ENCODE results near the gene CHMP2A.

The CHMP2A gene

DNA sequence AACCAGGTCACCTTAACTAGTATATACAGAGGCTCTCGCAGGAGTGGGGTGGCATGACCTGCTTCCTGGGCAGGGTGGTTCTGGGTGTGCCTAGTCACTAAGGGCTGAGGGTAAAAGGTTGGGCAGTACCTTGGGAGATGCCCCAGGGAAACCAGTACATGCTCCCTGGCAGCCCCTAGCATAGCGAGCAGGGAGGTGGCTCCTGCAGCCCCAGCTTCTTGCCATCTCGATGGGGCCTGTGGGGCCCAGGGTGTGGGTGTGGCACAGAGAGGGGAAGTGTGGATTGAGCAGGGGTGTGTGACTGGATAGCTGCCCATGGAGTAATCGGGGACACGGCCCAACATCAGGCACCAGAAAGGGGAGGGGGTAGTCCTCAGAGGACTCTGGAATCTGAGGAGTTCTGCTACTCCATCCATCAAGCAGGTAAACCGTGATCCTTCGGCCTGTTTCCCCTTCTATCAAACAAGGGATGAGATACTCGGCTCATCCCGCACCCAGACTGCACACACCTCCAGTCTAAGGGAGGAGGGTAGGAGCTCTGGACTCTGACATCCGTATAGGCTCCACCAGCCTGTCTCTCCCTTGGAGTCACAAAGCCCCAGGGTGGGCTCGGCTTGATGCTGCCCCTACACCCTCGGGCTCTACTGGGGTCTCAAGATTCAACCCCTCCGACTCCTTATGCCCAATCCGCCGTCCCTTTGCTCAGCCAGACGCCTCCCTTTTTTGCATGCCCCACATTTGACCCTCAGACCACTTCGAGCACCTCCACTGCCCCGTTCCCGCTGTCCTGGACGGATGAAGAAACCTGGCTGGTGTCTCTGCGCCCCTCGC is 36.4 kb downstream of the CHMP2A start:
- TF ChIP-seq, protein P1, sequence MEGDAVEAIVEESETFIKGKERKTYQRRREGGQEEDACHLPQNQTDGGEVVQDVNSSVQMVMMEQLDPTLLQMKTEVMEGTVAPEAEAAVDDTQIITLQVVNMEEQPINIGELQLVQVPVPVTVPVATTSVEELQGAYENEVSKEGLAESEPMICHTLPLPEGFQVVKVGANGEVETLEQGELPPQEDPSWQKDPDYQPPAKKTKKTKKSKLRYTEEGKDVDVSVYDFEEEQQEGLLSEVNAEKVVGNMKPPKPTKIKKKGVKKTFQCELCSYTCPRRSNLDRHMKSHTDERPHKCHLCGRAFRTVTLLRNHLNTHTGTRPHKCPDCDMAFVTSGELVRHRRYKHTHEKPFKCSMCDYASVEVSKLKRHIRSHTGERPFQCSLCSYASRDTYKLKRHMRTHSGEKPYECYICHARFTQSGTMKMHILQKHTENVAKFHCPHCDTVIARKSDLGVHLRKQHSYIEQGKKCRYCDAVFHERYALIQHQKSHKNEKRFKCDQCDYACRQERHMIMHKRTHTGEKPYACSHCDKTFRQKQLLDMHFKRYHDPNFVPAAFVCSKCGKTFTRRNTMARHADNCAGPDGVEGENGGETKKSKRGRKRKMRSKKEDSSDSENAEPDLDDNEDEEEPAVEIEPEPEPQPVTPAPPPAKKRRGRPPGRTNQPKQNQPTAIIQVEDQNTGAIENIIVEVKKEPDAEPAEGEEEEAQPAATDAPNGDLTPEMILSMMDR (conservative IDR thresholded peaks at IDR 0.05), result no peak
- peak overlapping the region; percentile 98 for H3K27ac ChIP-seq

DNA sequence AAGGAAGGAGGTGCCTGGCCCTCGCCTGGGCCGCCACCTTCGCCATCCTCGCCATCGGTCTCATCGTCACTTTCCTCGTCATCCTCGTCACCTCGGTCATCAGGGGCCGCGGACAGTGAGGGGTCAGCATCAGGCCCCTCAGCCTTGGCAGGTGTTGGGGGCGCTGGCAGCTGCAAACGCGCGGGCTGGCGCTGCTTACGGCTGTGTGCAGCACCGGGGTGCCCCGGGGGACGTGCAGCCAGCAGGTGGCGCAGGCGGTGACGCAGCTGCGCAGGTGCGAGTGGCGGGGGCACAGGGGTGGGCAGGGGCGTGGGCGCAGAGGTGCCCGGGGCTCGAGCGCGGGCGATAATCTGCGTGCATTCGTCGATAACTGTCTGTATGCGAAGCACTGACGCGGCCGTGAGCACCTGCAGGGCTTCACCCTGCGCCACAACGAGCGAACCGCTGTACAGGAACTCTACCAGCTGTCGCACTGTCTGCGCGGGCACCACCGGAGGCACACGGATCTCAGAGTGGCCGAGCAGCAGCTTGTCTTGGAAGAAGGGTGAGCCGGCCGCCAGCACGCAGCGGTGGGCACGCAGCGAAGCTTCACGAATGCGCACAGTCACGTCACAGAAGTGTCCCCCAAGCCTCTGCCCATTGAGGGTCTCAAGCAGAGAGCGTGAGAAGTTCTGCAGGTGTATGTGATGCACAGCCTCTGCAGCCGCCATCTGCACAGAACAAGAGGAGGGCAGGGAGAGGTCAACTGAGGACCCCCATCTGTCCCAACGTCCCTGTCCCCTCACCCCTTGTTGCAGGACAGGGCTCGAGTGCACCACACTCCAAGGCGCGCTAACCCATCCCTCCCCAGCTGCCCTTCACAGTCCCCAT is 37.7 kb downstream of the CHMP2A start:
- peak overlapping the region; percentile 98 for H3K27ac ChIP-seq
- TF ChIP-seq, protein P1 (conservative IDR thresholded peaks at IDR 0.05), result 0 out of 2 replicates have a peak, but pooled peaks have one; percentile 24

DNA sequence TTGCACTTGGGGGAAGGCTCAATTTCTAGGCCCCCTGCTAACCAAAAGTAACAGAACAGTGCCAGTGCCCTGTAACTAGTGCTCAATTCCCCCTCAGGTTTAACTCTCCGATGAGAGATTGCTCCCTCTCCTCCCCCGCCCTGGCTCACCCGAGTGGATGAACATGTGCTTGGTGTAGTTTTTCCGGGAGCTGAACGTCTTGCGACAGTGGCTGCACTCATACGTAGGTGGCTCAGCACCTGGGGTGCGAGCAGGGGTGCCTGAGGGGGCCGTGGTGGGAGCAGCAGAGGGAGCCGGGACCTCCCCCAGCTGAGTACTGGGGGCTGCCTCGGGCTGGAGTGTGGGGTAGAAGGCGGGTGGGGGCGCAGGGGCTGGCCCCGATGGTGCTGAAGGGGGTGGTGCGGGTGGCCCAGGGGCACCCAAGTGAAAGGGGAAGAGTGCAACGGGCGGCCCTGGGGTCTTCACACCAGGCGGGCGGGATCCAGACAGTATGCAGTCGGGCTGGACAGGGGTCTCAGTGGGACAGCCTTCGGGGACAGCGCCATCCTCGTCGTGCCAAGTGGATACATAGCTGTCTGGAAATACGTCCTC is 38.6 kb downstream of the CHMP2A start:
- TF ChIP-seq, protein P1 (conservative IDR thresholded peaks at IDR 0.05), result no peak
- H3K27ac ChIP-seq, result peak overlapping the region; percentile 91; the same call in 1 of the 2 replicates

DNA sequence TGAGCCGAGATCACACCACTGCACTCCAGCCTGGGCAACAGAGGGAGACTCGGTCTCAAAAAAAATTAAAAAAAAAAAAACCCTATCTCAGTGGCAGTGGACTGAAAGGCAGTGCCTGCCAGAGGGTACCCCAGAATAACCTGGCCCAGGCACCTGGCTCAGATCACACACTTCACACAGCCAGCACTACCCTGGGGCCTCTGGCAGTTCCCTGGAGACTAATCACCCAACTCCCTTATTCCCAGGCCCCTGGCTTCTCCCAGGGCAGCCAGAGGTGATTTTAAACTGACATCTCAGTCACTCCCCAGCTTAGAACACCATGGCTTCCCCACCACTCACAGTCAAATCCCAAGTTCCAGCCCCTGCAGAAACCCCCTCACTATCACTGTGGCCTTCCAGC is 39.6 kb downstream of the CHMP2A start:
- TF ChIP-seq, protein P1 (conservative IDR thresholded peaks at IDR 0.05), result no peak
- H3K27ac ChIP-seq, result peak overlapping the region; percentile 91

DNA sequence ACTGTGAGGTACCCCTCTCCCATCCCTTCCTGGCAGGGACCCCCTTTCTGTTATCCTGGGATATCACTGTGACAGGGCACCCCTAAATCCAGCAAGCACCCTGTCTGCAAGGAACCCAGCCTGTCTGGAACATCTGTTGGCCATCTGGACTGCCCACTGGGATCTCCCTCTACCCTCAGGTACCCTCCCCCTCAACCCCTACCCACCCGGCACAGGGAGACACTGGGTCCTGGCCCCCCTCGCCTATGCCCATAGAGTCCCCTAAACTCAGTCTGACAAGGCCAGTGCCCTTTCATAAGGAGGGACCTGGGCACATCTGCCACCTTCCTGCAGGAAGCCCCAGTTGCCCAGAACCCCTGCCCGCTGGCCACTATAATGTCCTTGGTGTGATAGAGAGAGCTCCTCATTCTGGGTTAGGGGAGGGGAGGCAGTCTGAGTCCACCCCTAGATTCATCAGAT is 40.3 kb downstream of the CHMP2A start:
- TF ChIP-seq, protein P1 (conservative IDR thresholded peaks at IDR 0.05), result no peak
- peak overlapping the region; percentile 91 for H3K27ac ChIP-seq

DNA sequence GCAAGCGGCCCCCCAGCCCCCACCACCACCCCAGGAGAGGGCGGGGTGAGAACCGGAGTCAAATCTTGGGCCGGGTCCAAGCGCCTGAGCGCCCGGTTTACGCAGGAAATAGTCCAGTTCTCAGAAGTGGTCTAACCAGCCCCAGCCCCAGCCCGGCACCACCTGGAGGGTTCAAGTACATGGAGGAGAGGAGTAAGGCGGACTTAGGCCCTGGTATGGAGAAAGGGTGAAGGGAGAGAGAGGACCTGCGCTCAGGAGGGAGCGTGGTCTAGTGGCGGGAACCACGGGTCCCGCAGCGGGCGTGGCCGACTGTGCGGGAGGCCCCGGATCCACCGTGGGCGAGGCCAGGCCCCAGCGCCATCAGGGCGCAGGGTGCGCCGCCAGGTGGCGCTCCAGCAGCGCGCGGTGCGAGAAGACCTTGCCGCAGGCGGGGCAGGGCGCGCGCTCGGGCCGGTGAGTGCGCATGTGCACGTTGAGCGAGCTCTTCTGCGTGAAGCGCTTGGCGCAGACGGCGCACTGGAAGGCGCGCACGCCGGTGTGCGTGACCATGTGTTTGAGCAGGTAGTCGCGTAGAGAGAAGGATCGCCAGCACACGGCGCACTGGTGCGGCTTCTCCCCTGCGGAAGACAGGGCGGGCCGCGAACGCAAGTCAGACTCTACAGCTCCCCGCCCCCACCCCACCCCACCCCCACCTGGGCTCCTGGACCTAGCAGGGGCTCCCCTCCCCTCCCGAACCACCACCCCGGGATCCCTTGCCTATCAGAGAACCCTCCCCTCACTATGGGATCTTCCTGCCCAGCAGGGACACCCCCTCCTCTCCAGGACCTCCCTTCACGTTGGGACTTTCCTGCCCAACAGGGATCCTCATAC is 41.0 kb downstream of the CHMP2A start:
- TF ChIP-seq, protein P1 (conservative IDR thresholded peaks at IDR 0.05), result peak; percentile 99
- peak overlapping the region; percentile 91 for H3K27ac ChIP-seq

All from VCaP (cell line).